H1 (cell line): Measurements from ENCODE around the gene FAM53C. TPM values are rescaled to one million over a fixed set of nuclear protein-coding genes. Genes with fewer than 3 reads are reported as not detected.

Experiments
- GABPA ChIP-seq: IDR thresholded peaks from 2 replicates; pipeline ENCODE4 v1.6.1; 2011; ENCODE audit warnings: mild to moderate bottlenecking, low read length, moderate library complexity, borderline replicate concordance; ENCODE audit not compliant: insufficient read depth
- KDM4A ChIP-seq: IDR thresholded peaks from one replicate; pipeline ENCODE4 v1.7.1; 2012; ENCODE audit warnings: low read depth, mild to moderate bottlenecking, moderate library complexity, low read length, inconsistent platforms; ENCODE audit not compliant: severe bottlenecking
- TEAD4 ChIP-seq: IDR thresholded peaks from 2 replicates; pipeline ENCODE4 v1.6.1; 2012; ENCODE audit warnings: low read depth, low read length, inconsistent platforms, mixed read lengths
- polyA plus RNA-seq, 7 experiments: library from polyadenylated mRNA; depleted of rRNA in 3 of 7; stranded (reverse) in 5 of 7; unstranded in 2 of 7; fragments of >200 nt in 5 of 7; fragments of 200-250 nt in 2 of 7; gene quantifications; 1 replicate in 5 of 7; 2 replicates in 1 of 7; 4 replicates in 1 of 7; pipeline versions ENCODE4 v1.2.1 to v1.2.3, GENCODE V29; 2011 to 2013; ENCODE audit warnings: missing spikeins in 2 of 7, mixed read lengths in 2 of 7
- total RNA-seq: library from RNA; stranded (reverse); fragmentation: NEBNext Ultra II Directional; extraction: Animal tissue kit (Norgen Biotek cat#: 25700); gene quantifications from 2 replicates; pipeline ENCODE4 v1.2.1, GENCODE V29; 2021
- TF ChIP-seq, protein P1 (sequence below): IDR thresholded peaks from 2 replicates; pipeline ENCODE4 v1.6.1; 2012; ENCODE audit warnings: inconsistent platforms

FAM53C gene
- total and polyA plus RNA-seq, 2 of the 8 experiments (the other 6 are each of a cell fraction or from before 2014, with no cell fraction given), result 57.6 to 75.3 TPM

- TF ChIP-seq KDM4A (no peak), TEAD4 (no peak), GABPA (no peak)
- TF ChIP-seq, protein P1, sequence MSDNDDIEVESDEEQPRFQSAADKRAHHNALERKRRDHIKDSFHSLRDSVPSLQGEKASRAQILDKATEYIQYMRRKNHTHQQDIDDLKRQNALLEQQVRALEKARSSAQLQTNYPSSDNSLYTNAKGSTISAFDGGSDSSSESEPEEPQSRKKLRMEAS, result no peak
Observed at GRCh38 chr5:138351517-138351916, 13.5 kb downstream of the FAM53C start (continued).
